ENCODE results near the gene EXT2. TPM values are rescaled to one million over a fixed set of nuclear protein-coding genes. Genes with fewer than 3 reads are reported as not detected.

The EXT2 gene
- total RNA-seq, 4 donors from 2014 or later: 46.6 to 72.6 (median 68.8) TPM

DNA sequence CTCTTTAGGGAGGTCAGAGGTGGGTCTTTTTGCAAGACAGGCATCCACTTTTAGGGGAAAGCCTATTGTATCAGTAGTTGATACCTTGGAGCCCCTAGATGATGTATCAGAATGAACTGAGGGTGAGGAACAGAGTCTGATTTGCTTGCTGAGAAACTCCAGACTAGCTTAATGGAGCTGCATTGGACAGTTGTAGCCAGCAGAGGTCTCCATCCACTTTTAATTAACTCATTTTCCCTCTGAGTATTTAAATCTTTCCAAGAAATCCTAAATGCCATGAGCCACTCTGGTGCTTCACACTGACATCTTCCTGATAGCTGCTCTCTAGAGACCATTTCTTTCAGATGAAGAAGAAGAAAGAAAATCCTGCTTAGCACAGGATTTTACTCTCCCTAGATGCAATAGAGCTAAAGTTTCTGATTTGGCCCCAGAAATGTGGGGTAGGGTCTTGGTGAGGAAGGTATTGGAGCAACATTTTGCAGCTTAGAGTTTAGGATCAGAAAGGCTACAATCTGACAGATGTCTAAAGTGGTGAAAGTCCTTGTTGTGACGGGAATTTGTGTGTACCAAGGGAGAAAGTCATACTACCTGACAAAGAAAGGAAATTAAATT, 38.0 kb downstream of the EXT2 start:
- intact Hi-C loops (cut with DNase I; ENCODE audit: low total_unique reads): no loop called here
- TF ChIP-seq CTCF (IDR thresholded peaks at IDR 0.05) (no peak), POLR2A (IDR thresholded peaks at IDR 0.05) (no peak)
- 90 to 91% methylated on average over 1 of the region's 1 CpG for WGBS, 2 donors
- no peak overlapping the region for H3K4me3 ChIP-seq (ENCODE audit: low read depth, poor library complexity, severe bottlenecking)
- DNase-seq (ENCODE audit: low spot score in 2 of 2): no peak

- DNase-seq (ENCODE audit: low spot score in 2 of 2): no peak
- TF ChIP-seq CTCF (IDR thresholded peaks at IDR 0.05) (no peak), POLR2A (IDR thresholded peaks at IDR 0.05) (no peak)
- WGBS, 2 donors: 88 to 90% methylated on average over 1 of the region's 1 CpG
- no peak overlapping the region for H3K4me3 ChIP-seq (ENCODE audit: low read depth, poor library complexity, severe bottlenecking)
- intact Hi-C loops (cut with DNase I; ENCODE audit: low total_unique reads): no loop called here
Measured at GRCh38 chr11:44134625-44135024, 39.1 kb downstream of the EXT2 start.

- 79 to 80% methylated on average over 3 of the region's 3 CpGs for WGBS, 2 donors
- H3K4me3 ChIP-seq (ENCODE audit: low read depth, poor library complexity, severe bottlenecking): no peak overlapping the region
- DNase-seq (ENCODE audit: low spot score in 2 of 2): no peak
- TF ChIP-seq POLR2A (IDR thresholded peaks at IDR 0.05) (no peak), CTCF (IDR thresholded peaks at IDR 0.05) (no peak)
- intact Hi-C loops (cut with DNase I; ENCODE audit: low total_unique reads): no loop called here
Measured at GRCh38 chr11:44136176-44136945, 40.9 kb downstream of the EXT2 start.

DNA sequence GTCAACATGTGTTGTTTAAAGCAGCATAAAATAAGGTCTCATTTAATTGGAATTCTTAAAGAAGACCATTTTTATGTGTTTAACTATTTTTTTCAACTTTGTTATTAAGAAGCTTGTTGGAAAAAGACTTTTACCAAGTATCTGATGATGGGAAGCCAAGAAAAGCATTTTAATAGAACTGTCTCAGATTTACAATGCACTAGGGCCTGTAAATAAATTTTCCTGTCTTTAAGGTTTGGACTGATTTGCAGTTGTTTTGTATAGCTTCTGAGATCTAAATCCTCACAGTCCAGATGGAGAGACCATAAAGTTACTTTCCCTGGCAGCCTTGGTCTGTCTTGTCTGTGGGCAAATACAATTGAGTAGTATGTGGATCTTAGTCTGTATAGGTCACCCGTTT, 41.6 kb downstream of the EXT2 start:
- 69 to 86% methylated on average over 1 of the region's 1 CpG for WGBS, 2 donors
- TF ChIP-seq POLR2A (IDR thresholded peaks at IDR 0.05) (no peak), CTCF (IDR thresholded peaks at IDR 0.05) (no peak)
- intact Hi-C loops (cut with DNase I; ENCODE audit: low total_unique reads): no loop called here
- no peak for DNase-seq (ENCODE audit: low spot score in 2 of 2)
- no peak overlapping the region for H3K4me3 ChIP-seq (ENCODE audit: low read depth, poor library complexity, severe bottlenecking)

DNA sequence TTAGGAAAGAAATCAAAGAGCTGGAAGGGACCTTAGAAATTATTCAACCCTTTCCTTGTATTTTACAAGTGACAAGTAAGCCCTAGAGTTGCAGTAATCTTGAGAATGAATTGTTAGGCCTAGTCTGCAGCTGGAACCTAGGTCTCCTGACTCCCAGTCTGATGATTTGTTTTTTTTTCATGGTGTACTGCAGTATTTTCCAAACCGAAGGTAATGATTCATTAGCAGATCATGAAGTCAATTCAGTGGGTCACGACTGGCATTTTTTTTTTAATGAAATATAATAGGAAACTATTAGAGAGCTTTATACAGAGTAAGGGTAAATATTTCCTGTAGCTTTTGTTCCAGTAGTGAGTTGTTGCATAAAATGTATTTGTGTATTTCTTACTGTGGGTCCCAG, 42.8 kb downstream of the EXT2 start:
- H3K4me3 ChIP-seq (ENCODE audit: low read depth, poor library complexity, severe bottlenecking): no peak overlapping the region
- 71% methylated on average over 2 of the region's 2 CpGs for WGBS, 2 donors
- intact Hi-C loops (cut with DNase I; ENCODE audit: low total_unique reads): no loop called here
- no peak for DNase-seq (ENCODE audit: low spot score in 2 of 2)
- no peak for TF ChIP-seq CTCF (IDR thresholded peaks at IDR 0.05)
- TF ChIP-seq POLR2A (IDR thresholded peaks at IDR 0.05): no peak
